C4-2B (cell line): ENCODE measurements around the gene EML6.

Experiments
- ZFX ChIP-seq: fragments of 450-650 bp; IDR thresholded peaks from 2 replicates; pipeline ENCODE4 v1.6.1; 2017
- TF ChIP-seq, protein P1 (sequence below): fragments of 450-650 bp; conservative IDR thresholded peaks from 2 replicates; pipeline ENCODE4 v1.5.1; 2017; ENCODE audit warnings: mild to moderate bottlenecking

DNA sequence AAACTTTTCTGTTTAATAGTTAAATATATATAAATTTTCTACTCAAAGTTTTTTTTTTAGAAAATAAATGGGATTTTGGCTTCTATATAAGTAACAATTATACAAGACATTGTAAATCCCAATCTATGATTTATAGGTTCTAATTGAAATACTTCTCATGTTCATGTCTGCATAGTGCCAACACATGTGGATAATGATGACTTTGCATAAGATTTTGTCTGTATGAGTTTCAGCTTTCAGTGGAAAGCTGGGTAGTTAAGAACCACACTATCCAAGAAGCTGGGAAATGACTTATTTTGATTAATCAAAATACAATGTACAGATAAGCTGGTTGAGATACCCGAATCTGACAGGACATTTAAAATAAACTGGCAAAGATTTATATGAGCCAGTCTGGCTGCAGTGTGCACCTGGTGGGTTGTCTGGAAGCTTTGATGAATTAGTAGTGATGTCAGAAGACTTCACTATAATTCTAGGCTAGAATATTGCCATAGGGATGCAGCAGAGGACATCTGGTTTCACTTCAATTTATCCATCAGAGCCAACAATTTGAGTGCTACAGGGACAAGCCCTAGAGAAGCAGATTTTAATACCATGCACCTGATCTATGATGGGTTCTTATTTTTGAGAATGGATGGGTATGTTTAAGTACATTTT lies 45.4 kb downstream of the EML6 start:
- TF ChIP-seq, protein P1, sequence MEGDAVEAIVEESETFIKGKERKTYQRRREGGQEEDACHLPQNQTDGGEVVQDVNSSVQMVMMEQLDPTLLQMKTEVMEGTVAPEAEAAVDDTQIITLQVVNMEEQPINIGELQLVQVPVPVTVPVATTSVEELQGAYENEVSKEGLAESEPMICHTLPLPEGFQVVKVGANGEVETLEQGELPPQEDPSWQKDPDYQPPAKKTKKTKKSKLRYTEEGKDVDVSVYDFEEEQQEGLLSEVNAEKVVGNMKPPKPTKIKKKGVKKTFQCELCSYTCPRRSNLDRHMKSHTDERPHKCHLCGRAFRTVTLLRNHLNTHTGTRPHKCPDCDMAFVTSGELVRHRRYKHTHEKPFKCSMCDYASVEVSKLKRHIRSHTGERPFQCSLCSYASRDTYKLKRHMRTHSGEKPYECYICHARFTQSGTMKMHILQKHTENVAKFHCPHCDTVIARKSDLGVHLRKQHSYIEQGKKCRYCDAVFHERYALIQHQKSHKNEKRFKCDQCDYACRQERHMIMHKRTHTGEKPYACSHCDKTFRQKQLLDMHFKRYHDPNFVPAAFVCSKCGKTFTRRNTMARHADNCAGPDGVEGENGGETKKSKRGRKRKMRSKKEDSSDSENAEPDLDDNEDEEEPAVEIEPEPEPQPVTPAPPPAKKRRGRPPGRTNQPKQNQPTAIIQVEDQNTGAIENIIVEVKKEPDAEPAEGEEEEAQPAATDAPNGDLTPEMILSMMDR: no peak
- no peak for TF ChIP-seq ZFX
